ENCODE results near the gene CDK16. TPM values are rescaled to one million over a fixed set of nuclear protein-coding genes. Genes with fewer than 3 reads are reported as not detected.
A peak's percentile ranks its signal among the peaks of the same experiment; 100 is the strongest.

The CDK16 gene
- total RNA-seq, 1 donor from 2014 or later: 107 TPM

DNA sequence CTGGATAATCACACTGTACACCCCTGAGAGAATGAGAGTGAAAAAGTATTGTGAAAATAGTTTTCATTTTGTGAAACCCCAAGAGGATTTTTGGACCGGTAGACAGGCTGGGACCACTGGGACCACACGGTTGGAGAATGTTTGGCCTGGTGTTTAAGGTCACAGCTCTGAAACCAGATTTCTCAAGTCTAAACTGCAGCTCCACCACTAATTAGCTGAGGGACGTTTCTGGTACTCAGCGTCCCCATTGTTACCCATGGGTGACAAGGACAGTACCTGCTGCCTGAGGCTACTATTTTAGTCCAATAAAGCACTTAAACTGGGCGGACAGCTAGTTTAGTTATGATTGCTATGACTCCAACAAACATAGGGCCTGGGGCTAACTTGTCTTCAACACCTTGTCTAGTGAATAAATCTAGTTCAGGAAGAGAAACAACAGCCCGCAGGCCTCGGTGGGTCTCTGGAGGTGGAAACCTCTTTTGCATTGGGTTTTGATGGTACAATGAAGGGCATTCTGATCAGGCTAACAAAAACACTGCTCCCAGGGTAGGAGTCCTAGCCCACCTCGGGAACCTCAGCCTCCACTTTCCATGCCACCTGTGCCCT lies 13.8 kb downstream of the CDK16 start:
- H3K4me3 ChIP-seq (ENCODE audit: low read depth, low read length): peak overlapping the region; percentile 51
- no peak for DNase-seq (ENCODE audit: low read depth)
- H3K36me3 ChIP-seq (ENCODE audit: control insufficient read depth, insufficient read depth, low read length): peaks cover 1% of the 10 kb centered on the region
- H3K27me3 ChIP-seq (ENCODE audit: control insufficient read depth, insufficient read depth, low read length): peaks cover 2% of the 10 kb centered on the region
- TF ChIP-seq, protein P1, sequence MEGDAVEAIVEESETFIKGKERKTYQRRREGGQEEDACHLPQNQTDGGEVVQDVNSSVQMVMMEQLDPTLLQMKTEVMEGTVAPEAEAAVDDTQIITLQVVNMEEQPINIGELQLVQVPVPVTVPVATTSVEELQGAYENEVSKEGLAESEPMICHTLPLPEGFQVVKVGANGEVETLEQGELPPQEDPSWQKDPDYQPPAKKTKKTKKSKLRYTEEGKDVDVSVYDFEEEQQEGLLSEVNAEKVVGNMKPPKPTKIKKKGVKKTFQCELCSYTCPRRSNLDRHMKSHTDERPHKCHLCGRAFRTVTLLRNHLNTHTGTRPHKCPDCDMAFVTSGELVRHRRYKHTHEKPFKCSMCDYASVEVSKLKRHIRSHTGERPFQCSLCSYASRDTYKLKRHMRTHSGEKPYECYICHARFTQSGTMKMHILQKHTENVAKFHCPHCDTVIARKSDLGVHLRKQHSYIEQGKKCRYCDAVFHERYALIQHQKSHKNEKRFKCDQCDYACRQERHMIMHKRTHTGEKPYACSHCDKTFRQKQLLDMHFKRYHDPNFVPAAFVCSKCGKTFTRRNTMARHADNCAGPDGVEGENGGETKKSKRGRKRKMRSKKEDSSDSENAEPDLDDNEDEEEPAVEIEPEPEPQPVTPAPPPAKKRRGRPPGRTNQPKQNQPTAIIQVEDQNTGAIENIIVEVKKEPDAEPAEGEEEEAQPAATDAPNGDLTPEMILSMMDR (IDR thresholded peaks at IDR 0.05; ENCODE audit: insufficient read depth, low read length, poor library complexity, severe bottlenecking): no peak

DNA sequence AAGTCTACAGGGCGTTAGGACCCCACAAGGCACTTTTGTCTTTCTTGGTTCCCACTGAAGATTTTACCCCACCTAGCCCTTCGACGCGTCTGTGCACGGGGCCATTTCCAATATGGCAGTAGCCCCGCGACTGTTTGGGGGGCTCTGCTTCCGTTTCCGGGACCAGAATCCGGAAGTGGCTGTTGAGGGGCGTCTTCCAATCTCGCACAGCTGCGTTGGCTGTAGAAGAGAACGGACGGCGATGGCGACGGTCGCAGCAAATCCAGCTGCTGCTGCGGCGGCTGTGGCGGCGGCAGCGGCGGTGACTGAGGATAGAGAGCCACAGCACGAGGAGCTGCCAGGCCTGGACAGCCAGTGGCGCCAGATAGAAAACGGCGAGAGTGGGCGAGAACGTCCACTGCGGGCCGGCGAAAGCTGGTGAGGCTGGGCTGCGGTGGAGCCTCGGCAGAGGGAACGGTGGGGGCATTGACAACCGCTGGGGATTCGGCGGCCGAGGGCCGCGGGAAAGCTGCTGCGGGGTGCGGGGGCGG lies 14.4 kb downstream of the CDK16 start, which contains the start of gene USP11:
TSS of gene USP11 (plus strand) at position 207 of the 530 bp plus-strand sequence. CDS start at position 242, 35 bp downstream.
- peaks cover 2% of the 10 kb centered on the region for H3K27me3 ChIP-seq (ENCODE audit: control insufficient read depth, insufficient read depth, low read length)
- DNase-seq (ENCODE audit: low read depth): no peak
- TF ChIP-seq, protein P1 (IDR thresholded peaks at IDR 0.05; ENCODE audit: insufficient read depth, low read length, poor library complexity, severe bottlenecking): no peak
- H3K36me3 ChIP-seq (ENCODE audit: control insufficient read depth, insufficient read depth, low read length): peaks cover 1% of the 10 kb centered on the region
- peak within 1 kb of the TSS; percentile 51 for H3K4me3 ChIP-seq (ENCODE audit: low read depth, low read length)

DNA sequence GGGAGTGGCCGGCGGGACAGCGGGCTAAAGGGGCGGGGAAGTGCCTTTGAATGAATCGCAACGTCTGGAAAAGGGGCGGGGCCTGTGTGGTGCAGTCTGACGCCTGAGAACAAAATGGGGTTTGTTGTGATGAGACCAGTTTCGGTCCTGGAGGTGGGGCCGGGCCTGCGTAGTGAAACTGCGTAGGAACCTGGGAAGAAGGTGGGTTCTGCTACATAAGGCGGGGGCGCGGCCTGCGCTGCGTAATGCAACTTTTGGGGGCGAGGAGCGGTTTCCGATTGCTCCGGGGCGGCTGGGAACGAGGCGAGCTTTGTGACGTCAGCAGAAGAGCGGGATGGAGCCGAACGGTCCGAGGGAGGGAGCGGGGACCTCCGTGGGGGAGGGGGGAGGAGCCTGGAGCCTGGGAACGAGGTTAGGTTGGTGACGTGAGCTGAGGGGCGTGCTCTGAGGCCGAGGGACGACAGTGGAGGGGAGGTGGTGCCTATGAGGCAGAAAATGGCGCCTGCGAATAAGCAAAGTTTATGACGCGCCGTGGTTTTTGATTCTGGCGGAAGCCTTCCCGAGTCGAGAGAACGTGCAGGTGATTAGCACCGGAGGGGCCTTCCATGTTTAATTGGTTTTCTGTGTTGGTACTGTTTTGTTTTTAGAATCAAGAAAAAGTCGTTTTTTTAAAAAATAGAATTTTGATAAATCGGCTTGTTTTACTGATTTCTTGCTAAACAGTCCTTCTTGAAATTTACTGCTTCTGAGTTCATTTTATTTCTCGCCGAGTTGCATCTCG lies 15.0 kb downstream of the CDK16 start:
- Histone ChIP-seq H3K36me3 (ENCODE audit: control insufficient read depth, insufficient read depth, low read length) (peaks cover 1% of the 10 kb centered on the region), H3K4me3 (ENCODE audit: low read depth, low read length) (peak overlapping the region; percentile 51), H3K27me3 (ENCODE audit: control insufficient read depth, insufficient read depth, low read length) (peaks cover 1% of the 10 kb centered on the region)
- DNase-seq (ENCODE audit: low read depth): peak; percentile 85
- TF ChIP-seq, protein P1 (IDR thresholded peaks at IDR 0.05; ENCODE audit: insufficient read depth, low read length, poor library complexity, severe bottlenecking): no peak

DNA sequence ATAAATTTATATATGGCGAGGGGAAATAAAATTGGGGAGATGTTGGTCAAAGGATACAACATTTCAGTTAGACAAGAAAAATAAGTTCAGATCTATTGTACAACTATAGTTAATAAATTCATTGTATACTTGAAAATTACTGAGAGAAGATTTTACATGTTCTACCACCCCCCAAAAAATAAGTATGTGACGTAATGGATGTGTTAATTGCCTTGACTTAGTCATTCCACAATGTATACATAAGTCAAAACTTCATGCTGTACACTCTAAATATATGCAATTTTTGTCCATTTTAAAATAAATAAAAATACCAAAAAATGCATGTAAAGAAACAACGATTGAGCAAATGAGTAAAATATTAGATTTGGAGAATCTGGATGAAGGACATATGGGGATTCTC lies 16.1 kb downstream of the CDK16 start:
- TF ChIP-seq, protein P1 (IDR thresholded peaks at IDR 0.05; ENCODE audit: insufficient read depth, low read length, poor library complexity, severe bottlenecking): no peak
- DNase-seq (ENCODE audit: low read depth): no peak
- Histone ChIP-seq H3K36me3 (ENCODE audit: control insufficient read depth, insufficient read depth, low read length) (no peaks in the 10 kb centered on the region), H3K4me3 (ENCODE audit: low read depth, low read length) (peak overlapping the region; percentile 51), H3K27me3 (ENCODE audit: control insufficient read depth, insufficient read depth, low read length) (peaks cover 6% of the 10 kb centered on the region)

DNA sequence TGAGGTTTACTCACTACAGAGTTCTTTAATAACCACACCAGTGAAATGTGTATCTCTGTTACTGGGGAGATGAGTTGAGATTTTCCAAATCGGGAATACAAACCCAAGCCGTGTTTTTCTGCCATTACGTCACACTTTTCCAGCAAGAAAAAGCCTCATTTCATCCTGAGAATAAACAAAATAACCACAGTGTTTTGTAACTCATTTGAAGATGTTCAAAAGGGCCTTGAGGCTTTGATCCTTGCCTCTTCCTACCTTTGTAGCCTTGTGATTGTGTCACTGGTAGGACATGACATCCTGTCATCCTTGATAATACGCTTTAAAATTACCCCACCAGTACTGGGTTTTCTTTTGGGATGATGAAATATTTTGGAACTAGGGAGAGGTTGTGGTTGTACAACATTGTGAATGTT lies 17.2 kb downstream of the CDK16 start:
- no peak for DNase-seq (ENCODE audit: low read depth)
- Histone ChIP-seq H3K4me3 (ENCODE audit: low read depth, low read length) (no peak overlapping the region), H3K27me3 (ENCODE audit: control insufficient read depth, insufficient read depth, low read length) (peaks cover 8% of the 10 kb centered on the region), H3K36me3 (ENCODE audit: control insufficient read depth, insufficient read depth, low read length) (no peaks in the 10 kb centered on the region)
- TF ChIP-seq, protein P1 (IDR thresholded peaks at IDR 0.05; ENCODE audit: insufficient read depth, low read length, poor library complexity, severe bottlenecking): no peak
